GM20431 (cell line): ENCODE results near the gene WNK2.

Source experiments
- in situ Hi-C: fragments of 300-500 bp; cut with MseI, MboI; formaldehyde crosslinking; loops from one replicate; pipeline ENCODE4 v1.15.0; 2020; ENCODE audit warnings: low sequenced_read_pairs; ENCODE audit not compliant: unreplicated experiment

The WNK2 gene

DNA sequence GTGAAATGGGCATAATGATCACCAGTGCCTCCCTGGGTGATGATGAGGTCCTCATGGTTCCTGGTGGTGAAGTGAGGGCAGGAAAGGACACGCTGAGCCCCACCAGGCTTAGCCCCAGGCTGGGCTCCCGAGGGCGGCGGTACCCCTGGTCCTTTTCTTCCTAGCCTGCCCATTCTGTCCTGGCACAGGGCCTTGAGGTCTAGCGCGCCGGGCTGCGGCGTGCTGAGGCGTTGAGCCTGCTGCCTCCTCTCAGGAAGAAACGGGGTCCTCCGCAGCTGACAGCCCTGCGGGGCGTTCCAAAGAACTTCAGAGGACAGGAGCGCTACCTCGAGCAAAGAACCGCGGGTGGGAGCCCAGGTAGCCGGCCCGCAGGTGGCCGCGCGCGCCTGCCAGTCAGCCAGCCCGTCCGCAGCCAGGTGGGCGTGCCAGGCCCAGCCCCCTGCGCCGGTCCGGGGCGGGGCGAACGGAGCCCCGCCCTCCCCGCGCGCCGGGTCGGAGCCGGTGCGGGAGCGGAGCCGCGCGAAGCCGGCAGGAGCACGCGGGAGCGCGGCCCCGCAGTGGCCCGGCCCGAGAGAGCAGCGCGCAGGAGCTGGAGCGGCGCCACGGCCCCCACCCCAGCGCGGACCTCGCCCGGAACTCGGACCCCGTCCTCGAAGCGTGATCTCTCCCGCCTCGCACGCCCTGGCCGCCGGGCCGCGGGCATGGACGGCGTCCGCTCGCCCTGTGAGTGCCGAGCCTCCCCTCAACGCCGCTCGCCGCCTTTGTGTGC lies at the start of gene WNK2:
Gene WNK2 (plus strand): TSS at position 477 of the 769 bp plus-strand sequence. CDS start 791 bp downstream, outside the sequence.
- in situ Hi-C loops = no loop called here

DNA sequence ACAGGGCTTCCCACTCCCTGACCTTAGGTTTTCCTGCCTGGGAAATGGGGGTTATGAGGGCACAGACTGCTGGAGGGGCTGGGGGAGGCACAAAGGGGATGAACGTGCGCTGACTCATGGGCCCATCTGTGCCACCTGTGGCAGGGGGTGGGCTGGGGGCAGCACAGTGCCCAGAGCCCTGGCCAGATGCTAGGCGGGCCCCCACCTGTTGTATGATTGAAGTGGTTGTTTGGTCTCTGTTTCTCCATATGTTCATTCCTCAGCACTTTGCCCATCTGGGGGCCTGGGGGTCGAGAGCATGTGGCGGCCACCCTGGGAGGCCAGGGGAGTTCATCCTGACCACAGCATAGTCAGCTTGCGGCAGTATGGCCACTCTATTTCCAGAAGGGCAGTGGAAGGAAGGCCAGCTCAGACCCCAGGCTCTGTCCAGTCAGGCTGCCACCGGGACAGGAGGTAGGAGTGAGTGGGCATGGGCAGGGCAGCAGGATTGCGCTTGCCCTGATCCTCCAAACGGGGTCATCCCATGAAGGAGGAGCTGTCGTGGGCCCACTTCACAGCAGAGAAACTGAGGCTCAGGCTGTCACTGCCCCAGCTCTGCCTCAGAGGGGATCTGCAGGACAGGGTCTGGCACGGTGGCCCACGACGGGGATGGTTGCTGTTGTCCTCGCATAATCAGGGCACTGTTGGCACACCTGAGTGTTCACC lies 49.0 kb upstream of the WNK2 start:
- in situ Hi-C loops = loop anchor here (25.0 kb wide), 1 partner anchor 402 kb away; no protein-coding TSS in a partner anchor

- in situ Hi-C loops = loop anchor here (25.0 kb wide), 1 partner anchor 401 kb away; no protein-coding TSS in a partner anchor
Observed at GRCh38 chr9:93136011-93136440, 47.9 kb upstream of the WNK2 start.

GRCh38 chr9:93137362-93137761 lies 46.6 kb upstream of the WNK2 start:
- in situ Hi-C loops = loop anchor here (25.0 kb wide), 1 partner anchor 400 kb away; no protein-coding TSS in a partner anchor

DNA sequence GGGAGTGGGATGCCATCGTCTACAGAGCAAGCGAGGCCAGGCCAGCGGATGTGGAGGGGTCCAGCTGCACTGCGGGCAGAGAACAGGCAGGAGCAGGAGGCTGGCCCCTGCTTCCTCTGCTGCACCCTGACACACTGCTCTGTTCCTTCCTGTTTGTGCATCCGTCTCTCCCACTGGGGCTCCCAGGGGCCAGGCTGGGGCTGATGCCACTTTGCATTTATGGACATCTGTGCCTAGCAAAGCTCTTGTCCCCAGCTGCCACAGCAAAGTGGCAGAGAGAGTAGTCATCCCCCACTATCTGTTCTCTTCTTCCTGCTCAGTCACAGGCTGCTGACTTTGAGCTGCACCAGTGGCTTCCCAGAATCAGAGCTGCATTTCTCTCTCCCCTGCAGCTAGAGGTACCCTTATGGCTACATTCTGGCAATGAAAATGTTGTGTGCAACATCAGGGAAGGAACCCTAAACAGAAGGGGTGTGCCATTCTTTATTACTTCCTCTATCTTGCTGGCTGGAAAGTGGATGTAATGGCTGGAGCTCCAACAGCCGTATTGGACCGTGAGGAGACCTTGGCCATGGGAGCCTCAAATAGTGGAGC lies 45.7 kb upstream of the WNK2 start:
- in situ Hi-C loops = loop anchor here (25.0 kb wide), 1 partner anchor 399 kb away; no protein-coding TSS in a partner anchor

GRCh38 chr9:93139365-93140182 lies 44.4 kb upstream of the WNK2 start:
- in situ Hi-C loops = loop anchor here (25.0 kb wide), 1 partner anchor 398 kb away; no protein-coding TSS in a partner anchor

DNA sequence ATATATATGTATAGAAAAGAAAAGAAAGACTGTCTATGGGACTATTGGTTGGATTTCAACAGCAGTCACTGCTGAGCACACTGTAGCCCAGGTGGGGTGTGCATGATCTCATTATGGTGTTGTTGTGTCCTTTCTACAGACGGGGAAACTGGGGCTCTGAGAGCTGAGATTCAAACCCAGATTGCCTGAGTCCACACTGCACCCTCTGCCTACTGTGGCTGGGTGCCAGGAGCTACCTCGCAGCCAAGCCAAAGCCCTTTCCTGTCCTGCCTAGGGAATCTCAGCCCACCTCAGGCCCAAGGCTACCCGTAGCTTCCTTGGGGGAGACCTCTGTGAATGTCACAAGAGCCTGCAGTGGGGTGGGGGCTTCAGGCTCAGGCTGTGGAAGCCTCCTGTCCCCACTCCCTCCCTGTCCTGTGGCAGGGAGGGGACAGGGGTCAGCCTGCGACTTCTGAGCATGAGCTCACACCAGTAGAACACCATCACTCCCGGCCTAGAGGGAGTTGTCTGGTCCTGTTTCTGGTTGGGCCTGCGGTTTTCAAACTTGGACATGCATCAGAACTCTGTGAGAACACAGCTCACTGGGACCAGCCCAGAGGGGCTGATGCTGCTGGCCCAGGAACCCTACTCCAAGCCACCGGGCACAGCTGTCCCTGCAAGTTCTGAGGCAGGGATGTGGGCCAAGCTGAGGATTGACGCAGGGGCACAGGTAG lies 42.0 kb upstream of the WNK2 start:
- in situ Hi-C loops = loop anchor here (25.0 kb wide), 1 partner anchor 395 kb away; no protein-coding TSS in a partner anchor

DNA sequence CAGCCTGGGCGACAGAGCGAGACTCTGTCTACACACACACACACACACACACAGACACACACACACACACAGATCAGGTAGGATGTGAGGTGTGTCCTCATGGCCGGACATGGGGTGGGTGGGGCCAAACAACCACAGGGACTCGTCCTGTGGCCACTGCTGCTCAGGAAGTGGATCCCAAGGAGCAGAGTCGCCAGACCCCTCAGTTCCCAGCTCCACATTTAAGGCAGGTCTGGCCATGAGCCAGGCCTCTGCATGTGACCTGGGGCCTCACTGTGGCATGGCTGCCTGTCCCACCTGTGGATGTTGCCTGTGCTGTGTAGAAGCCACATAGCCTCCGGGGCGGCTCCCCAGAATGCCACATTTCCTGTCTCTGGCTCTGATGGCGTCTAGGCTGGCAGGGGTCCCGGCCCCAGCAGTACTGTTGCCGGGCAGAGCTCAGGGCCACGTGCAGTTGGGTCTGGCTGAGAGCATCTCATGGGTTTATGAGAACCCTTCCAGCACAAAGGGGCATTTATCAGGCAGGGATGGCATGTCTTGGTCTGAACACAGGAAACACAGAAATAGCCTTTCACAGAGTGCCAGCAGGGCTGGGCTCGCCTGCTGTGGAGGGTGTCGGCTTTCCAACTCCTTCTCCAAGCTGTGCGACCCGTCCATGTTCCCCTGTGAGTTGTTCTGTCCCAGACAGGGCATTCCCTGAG lies 40.0 kb upstream of the WNK2 start:
- in situ Hi-C loops = loop anchor here (25.0 kb wide), 1 partner anchor 393 kb away; no protein-coding TSS in a partner anchor

GRCh38 chr9:93146696-93147095 lies 37.2 kb upstream of the WNK2 start:
- in situ Hi-C loops = loop anchor here (25.0 kb wide), 1 partner anchor 391 kb away; no protein-coding TSS in a partner anchor

DNA sequence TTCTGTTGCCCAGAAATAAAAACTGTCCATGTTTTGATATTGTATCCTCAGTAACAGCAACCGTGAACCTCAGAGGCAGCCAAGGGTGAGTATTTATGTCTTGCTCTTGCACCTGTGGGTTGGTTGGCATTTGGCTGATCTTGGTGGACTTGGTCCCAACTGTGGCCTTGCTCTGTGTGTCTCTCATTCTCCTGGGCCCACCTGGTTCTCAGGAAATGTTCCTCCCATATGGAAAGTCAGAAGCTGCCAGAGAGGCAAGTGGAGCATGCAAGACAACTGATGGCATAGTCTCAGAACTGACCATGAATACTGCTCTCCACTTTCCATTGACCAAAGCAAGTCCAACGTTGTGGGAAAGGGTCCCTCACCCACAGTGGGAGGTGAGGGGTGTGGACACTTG lies 36.3 kb upstream of the WNK2 start:
- in situ Hi-C loops = loop anchor here (25.0 kb wide), 1 partner anchor 390 kb away; no protein-coding TSS in a partner anchor

DNA sequence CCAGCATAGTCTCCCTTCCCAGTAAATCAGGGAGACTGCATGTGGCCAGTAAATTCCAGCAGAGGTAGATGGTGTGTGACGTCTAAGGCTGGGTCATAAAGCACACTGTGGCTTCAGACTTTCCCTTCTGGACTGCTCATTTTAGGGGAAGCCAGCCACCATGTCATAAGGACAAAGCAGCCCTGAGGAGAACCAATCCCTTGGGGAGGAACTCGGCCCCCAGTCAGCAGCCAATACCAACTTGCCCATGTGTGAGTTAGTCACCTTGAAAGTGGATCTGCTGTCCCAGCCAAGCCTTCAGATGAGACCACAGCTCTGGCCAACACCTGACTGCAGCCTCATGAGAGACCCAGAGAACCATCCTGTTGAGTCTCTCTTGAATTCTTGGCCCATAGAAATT lies 35.2 kb upstream of the WNK2 start:
- in situ Hi-C loops = loop anchor here (25.0 kb wide), 1 partner anchor 389 kb away; no protein-coding TSS in a partner anchor

DNA sequence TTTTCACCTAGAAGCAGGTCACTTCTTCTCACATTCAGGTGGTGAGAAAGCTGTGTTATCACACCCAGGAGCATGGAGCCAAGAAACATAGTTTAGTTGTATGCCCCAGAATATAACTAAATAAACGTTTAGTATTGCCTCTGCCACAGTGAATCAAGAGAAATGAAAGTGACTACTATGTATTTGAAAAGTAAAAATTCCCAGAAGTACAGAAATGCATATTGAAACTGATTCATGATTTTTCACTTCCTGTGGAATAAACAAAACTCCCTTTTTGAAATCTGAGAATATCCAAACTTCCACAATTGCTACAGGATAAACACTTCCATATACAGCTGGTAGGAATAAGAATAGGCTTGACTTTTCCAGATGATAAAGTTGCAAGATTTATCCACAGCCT lies 34.6 kb upstream of the WNK2 start:
- in situ Hi-C loops = loop anchor here (25.0 kb wide), 1 partner anchor 388 kb away; no protein-coding TSS in a partner anchor

DNA sequence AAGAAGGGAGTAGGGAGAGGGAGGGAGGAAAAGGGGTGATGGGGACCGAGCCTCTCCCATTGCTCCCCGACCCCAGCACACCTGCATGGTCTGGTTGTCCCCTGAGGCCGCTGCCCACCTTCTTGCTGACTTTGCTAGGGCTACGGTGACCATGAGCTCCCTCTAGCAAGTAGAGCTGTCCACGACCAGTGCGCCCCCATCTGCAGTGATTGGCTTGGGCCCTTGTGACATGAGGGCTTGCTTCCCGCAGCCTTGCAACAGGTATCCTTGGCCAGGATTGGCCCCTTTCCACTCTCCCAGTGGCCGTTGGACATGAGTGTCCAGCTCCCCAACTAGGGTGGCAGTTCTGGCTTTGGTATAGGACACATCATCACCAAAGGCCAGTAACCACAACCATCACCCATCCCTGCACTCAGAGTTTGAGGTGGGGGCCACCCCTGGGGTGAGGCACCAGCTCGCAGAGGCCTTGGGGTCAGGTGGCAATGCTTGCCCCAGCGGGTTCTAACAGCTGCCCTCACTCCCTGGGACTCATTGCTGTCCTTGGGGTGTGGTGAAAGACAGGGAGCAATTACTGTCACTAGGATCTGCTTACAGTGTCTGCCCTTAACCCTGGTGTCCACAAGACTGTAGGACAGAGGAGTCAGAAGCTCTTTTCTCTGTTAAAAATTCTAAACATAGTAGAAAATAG lies 32.7 kb upstream of the WNK2 start:
- in situ Hi-C loops = no loop called here

DNA sequence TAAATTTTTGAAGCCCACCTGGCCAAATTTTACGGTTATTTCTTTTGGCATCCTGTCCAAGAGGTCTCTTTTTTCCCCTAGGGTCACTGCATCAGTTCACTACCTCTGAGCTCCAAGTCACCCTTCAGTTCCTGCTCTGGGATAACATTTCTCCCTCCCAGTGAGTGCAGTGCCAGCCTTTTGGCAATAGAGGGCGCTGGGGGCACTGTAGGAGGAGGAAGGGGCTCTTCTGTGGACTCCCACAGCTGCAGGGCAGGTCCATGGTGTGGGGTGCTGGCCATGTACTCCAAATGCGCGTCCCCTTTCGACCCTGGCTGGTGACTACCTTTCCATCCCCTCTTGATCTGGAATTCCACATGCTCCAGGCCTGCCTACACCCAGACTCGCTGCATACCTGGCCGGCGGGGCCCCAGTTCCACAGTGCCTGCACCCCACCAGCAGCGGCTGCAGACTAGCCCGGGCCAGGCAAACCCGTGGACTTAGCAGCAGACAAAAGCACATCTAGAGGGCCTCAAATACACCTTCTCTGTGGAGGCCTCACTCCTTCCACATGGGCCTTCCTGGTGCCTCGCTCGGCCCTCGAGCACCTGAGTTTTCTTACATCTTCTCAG lies 29.5 kb upstream of the WNK2 start:
- in situ Hi-C loops = no loop called here

DNA sequence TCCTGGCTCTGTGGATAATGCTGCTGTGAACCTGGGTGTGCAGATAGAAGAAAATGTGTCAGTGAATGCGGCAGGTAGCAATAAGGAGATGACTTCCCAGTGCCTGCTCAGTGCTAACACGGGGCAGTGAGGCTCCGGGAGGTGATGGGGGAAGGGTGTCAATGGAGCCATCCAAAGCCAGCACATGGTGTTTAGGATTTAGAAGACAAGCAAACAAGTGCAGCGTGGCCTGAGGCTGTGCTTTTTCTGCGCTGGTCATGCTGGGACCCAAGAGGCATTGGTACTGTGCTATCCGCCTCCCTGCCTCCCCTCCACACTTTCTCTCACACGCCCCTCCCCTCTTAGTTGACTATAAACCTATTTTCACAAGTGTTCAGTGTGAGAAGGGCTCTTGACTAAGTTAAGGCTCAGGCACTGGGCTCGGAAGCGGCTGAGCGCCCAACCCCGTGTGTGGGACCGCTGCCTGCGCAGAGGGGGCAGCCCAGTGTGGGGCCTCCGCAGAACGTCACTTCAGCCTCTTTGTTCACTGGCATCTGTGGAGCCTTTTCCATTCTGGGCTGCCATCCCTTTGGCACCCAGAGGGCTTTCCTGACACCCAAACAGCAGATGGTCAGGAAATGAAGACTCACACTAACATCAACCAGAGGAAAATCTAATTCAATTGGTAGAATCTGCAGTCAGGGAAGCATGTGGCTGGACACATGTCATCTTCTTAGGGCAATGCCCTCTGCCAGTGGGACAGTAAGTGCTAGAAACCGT lies 28.0 kb upstream of the WNK2 start:
- in situ Hi-C loops = no loop called here

DNA sequence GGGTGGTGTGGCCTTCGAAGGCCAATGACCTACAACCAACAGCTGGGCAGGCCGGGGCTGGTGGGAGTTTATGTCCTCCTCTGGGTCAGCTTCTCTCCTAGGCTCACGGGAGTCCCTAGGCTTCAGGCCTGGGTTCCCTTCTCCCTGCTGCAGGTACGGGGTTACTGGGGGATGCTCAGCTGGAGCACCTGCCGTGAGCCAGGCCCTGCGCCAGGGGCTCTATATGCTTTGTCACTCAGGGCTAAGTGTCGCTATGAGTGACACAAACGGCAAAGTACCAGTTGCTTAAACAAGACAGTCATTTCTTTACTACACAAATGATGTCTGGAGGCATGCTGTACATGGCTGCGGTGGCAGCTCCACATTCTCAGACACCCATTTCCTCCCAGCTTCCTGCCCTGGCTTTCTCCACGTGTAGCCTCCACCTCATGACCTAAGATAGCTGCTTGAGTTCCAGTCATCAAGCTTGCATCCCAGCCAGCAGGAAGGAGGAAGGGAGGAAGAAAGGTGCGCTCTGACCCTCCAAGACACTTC lies 27.4 kb upstream of the WNK2 start:
- in situ Hi-C loops = no loop called here
